GM19240 (cell line): ENCODE measurements around the gene BRINP3.

Source experiments
- DNase-seq: peaks from one replicate; pipeline ENCODE4 v3.0.0; 2011; ENCODE audit warnings: low spot score; ENCODE audit not compliant: insufficient read length

The BRINP3 gene

DNA sequence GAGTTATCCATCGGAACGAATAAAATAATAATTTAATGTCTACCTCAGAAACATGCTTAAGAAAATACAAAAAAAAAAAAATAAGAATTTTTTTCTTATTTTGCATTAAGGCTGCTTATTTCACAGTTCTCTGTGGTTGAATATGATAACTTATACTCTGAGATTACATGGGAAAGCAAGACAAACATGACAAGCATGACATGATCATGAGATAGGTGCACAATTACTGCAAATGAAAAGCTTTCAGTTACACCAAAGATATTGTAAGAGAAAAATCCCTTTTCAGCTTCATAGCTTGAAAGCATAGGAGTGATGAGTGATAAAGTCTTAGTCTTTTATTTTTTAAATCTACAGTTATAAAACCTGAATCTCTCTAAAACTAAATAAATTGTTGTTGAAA, 154.1 kb downstream of the BRINP3 start:
- no peak for DNase-seq

DNA sequence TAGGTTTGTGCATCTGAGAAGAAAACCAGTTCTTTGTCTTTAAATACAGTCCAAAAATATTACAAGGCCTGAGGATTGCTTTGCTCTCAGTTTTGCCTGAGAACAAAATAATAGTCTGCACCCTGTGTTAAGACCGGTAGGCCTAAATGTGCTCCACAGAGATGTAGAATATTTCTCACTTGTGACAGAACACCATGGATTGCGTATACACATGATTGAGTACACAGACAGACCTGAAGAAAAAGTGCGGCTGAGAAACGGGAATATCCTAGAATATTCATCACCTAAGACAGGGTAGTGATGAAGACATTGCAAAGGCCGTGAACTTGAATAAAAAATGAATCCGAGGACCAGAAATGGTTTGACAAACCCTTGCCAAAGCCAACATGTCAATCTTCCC, 155.4 kb downstream of the BRINP3 start:
- DNase-seq, result no peak

- DNase-seq, result no peak
Measured at GRCh38 chr1:190320952-190321351, 156.7 kb downstream of the BRINP3 start.

DNA sequence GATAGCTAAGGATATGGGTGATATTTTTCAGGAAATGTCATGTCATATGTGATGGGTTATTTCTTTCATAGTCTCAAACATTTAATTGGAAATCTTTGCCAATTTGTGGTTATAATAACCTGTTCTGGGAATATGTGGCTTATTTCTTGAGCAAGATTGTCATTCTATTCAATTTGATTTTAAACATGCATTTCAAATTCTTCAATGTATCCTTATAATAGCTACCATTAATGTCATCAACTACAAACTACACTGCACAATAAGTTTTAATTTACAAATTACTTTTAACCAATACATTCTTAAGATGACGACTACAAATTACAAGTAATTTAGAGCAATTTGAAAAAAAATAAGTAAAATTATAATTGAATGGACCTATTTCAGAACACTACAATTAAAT, 164.9 kb downstream of the BRINP3 start:
- no peak for DNase-seq

DNA sequence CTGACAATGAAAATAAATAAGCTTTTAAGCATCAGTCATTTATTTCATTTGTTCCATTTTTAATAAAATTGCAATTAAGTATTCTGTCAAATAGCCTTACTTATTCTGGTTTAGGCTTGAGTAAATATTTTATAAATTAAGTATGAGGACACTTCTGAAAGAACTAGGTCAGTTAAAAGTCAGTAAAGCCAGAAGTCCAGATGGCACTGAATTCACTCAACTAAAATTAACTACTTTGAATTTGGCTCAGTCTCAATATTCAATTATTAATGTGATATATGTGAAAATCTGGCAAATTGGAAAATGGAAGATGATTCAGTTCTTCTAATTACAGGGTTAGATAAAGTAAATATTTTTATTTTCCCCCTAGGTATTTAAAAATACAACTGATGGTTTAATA, 174.2 kb downstream of the BRINP3 start:
- DNase-seq, result no peak

DNA sequence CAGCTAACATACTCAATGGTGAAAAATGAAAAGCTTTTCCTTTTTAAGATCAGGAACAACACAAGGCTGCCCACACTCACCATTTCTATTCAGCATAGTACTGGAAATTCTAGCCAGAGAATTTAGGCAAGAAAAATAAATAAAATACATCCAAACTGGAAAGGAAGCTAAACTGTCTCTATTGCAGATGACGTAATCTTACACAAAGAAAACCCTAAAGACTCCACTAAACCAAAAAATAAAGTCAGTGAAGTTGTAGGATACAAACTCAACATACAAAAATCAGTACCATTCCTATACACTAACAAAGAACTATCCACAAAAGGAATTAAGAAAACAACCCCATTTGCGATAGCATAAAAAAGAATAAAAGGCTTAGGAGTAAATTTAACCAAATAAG, 181.2 kb downstream of the BRINP3 start:
- no peak for DNase-seq

- DNase-seq, result no peak
Measured at GRCh38 chr1:190289897-190290296, 187.8 kb downstream of the BRINP3 start.

- no peak for DNase-seq
Measured at GRCh38 chr1:190286111-190286510, 191.6 kb downstream of the BRINP3 start.

DNA sequence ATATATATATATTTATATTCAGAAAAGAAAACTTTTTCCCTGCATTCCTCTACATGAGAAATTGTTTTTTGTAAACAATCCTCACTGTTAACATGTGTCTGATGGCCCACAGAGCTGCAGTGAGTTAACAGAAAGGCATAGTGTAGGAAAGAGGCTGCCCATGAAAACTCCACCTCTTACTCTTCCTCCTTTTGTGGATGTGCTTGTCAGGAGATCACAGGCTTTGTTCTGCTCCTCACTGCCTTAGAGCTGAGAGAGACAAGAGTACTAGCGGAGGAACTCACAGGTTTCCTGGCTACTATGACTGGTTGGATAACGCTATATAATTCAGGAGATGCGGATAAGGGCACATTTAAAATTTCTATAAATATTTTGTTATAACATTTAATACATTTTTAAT, 200.6 kb downstream of the BRINP3 start:
- DNase-seq, result no peak

DNA sequence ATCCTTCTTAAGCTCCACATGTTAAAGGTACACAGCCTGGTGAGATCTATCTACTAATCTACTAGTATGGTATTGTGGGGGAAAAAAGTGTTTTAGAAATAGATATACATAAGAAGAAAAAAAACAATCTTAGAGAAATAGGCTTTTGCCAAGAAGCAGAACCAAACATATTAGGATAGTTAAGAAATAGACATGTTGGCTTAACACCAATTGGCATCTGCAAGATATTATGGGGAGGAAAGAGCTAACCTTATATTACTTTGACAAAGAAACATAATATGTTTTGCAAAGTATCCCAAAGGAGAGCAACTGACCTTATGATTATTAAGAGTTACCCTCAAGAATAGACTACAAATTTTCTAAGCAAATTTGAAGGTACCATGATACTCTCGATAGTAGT, 202.9 kb downstream of the BRINP3 start:
- DNase-seq, result no peak

DNA sequence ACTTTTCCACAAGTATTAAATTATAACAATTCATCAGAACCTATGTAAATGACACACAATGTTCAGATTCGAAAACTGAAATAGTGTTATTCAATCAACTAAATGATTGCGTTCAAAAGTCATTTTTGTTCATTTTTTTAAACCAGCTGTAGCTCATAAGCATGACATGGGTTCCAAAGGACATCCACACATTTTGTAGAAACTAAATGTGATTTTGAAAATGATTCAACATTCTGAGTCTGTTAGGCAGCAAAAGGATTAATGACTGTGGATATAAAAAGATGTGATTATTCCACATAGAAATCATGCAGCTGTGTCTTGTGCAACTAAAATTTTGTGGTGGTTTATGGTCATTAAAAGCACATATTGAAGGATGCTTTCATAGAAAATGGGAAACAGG, 204.5 kb downstream of the BRINP3 start:
- no peak for DNase-seq

GRCh38 chr1:190262538-190262937, 215.1 kb downstream of the BRINP3 start:
- DNase-seq, result no peak

DNA sequence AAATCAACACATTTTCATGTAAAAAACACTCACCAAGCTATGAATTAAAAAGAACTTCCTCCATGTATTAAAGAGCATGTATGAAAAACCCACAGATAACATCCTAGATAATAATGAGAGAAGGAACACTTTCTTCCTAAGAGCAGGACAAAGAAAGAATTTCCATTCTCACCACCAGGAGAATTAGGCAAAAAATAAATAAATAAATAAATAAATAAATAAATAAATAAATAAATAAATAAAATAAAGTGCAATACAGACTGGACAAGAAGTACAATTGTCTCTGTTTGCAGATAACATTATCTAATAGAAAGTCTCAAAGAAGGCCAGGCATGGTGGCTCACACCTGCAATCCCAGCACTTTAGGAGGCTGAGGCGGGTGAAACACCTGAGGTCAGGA, 218.2 kb downstream of the BRINP3 start:
- DNase-seq, result no peak

- no peak for DNase-seq
Measured at GRCh38 chr1:190258003-190258402, 219.7 kb downstream of the BRINP3 start.

GRCh38 chr1:190252046-190252445, 225.6 kb downstream of the BRINP3 start:
- no peak for DNase-seq

- DNase-seq, result no peak
Measured at GRCh38 chr1:190250368-190250767, 227.3 kb downstream of the BRINP3 start.

- DNase-seq, result no peak
Measured at GRCh38 chr1:190244406-190244805, 233.3 kb downstream of the BRINP3 start.

DNA sequence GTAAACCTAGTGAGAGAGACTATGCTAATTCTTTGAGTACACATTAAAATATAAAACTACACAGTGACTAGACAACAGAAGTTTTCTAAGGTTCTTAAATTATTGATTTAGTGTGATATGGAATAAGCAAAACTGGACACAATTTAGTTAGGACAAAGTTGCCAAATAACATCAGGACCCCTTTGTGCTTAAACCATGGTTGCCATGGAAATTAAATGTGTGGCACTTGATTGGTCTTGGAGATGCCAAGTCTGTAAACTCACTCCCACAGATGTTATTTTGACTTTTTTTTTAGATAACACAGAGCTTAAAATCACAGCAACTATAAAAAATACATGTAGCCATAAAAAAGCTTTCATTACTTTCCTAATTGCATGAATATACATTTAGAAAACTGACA, 234.6 kb downstream of the BRINP3 start:
- no peak for DNase-seq

- DNase-seq, result no peak
Measured at GRCh38 chr1:190226006-190226405, 251.7 kb downstream of the BRINP3 start.

- no peak for DNase-seq
Measured at GRCh38 chr1:190212450-190212849, 265.2 kb downstream of the BRINP3 start.

GRCh38 chr1:190207733-190208132, 269.9 kb downstream of the BRINP3 start:
- DNase-seq, result no peak

GRCh38 chr1:190205713-190206112, 272.0 kb downstream of the BRINP3 start:
- DNase-seq, result no peak

DNA sequence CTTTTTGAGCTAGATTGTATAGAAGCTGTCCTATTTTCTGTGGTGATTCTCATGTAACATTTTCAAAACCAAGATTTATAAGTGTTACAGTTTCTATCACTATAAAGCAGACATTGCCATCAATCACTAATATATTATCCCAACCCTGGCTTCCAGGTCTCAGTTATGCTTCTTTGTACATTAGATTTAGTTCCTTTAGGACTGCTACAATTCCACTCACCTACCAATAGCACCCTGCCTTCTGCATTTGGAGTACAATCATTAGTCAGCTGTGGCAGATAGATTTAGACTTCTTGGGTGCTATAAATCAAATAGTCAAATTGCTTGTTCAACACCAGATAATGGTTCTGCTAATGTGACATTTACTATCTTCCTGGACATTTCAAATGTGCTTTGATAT, 281.6 kb downstream of the BRINP3 start:
- no peak for DNase-seq

DNA sequence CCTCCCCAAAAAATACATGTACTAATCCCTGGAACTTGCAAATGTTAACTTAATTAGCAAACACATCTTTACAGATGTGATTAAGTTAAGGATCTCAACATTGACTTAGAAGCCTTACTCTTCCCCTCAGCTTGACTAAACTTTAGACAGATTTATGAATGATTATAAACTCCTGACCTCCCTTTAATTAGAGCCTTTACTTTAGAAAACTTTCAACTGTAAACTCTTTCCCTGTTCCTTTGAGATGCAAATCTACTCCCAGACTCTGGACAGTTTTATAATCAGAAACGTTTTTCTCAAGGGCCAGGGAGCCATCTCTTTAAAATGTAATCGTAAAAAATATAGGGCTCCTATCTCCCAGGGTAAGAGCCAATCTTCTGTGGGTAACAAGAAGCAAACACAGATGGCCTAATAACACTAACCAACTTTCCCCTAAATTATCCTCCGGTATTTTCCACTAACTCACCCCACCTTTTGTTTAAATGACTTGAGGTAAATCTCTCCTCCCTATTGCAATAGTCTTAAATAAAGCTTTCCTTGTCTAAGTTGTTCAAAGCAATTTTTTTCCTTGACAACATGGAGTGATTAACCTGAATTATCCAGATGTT, 284.1 kb downstream of the BRINP3 start:
- no peak for DNase-seq
